GM19043 (cell line): Measurements from ENCODE around the gene DRD4.
"Not testable (repeated sequence)": the region's sequence is repeated elsewhere in the genome, so short reads cannot be mapped to it uniquely, and the experiment has no call there.

Experiments used
- ATAC-seq: cut with Tn5 transposase; IDR thresholded peaks from one replicate; pipeline ENCODE4 v1.9.1; 2021; ENCODE audit warnings: low read depth; ENCODE audit not compliant: unreplicated experiment

The DRD4 gene

GRCh38 chr11:665704-666281, 28.7 kb downstream of the DRD4 start:
- ATAC-seq = no peak

- no peak for ATAC-seq
Measured at GRCh38 chr11:673866-674265, 36.8 kb downstream of the DRD4 start.

- no peak for ATAC-seq
Measured at GRCh38 chr11:674406-674805, 37.3 kb downstream of the DRD4 start.

- no peak for ATAC-seq
Measured at GRCh38 chr11:678297-678696, 41.2 kb downstream of the DRD4 start.

- no peak for ATAC-seq
Measured at GRCh38 chr11:679271-680207, 42.5 kb downstream of the DRD4 start.

GRCh38 chr11:680476-680875, 43.4 kb downstream of the DRD4 start:
- no peak for ATAC-seq

GRCh38 chr11:680970-681369, 43.9 kb downstream of the DRD4 start:
- ATAC-seq = no peak

GRCh38 chr11:686451-687243, 49.6 kb downstream of the DRD4 start:
- ATAC-seq = no peak

GRCh38 chr11:687751-688150, 50.7 kb downstream of the DRD4 start:
- ATAC-seq = no peak

- no peak for ATAC-seq
Measured at GRCh38 chr11:688681-689080, 51.6 kb downstream of the DRD4 start.

GRCh38 chr11:689625-690024, 52.6 kb downstream of the DRD4 start:
- no peak for ATAC-seq

- ATAC-seq = not testable (repeated sequence)
Measured at GRCh38 chr11:690244-690643, 53.2 kb downstream of the DRD4 start.
